HCT116 (cell line): ENCODE measurements around the gene RAB24. TPM values are rescaled to one million over a fixed set of nuclear protein-coding genes. Genes with fewer than 3 reads are reported as not detected.

Experiments used
- ATAC-seq: fragments of 200-7000 bp; cut with Tn5 transposase; 2 replicates; pipeline ENCODE4 v1.9.1; 2020; ENCODE audit warnings: mild to moderate bottlenecking, moderate library complexity
- BruUV-seq: library from RNA; stranded (reverse); fragments of 400-500 nt; replicated peaks from 2 replicates; lab custom pipeline; 2021; lab: Mats Ljungman, UMichigan
- CTCF ChIA-PET: fragments of 300-600 bp; sonication (Branson Sonifier 250); formaldehyde crosslinking; loops from one replicate; lab custom pipeline; 2021; ENCODE audit warnings: antibody characterized with exemption; lab: Charles Lee
- POLR2A ChIA-PET: fragments of 300-600, 350-600 bp; sonication (Branson Sonifier 250); formaldehyde crosslinking; loops from one replicate; lab custom pipeline; 2021; ENCODE audit warnings: antibody characterized with exemption; lab: Charles Lee
- RAD21 ChIA-PET, 2 experiments: fragments of 300-600 bp; sonication (Branson Sonifier 250); formaldehyde crosslinking; loops; one replicate each; lab custom pipeline; 2023; ENCODE audit warnings: low total read pairs in 2 of 2; ENCODE audit not compliant: uncharacterized antibody in 2 of 2, unreplicated experiment in 2 of 2, low non-redundant PET in 1 of 2; lab: Charles Lee
- DNase-seq: peaks from one replicate; pipeline ENCODE4 v3.0.0-alpha.2; 2010; ENCODE audit warnings: low read depth, low spot score
- H2AFZ ChIP-seq: fragments of 200-600 bp; shearing (Covaris generic), sonication (generic); 2 replicates; pipeline ENCODE4 v1.6.1; 2017; ENCODE audit warnings: low read depth, mixed run types, mixed read lengths, antibody characterized with exemption, low read length; ENCODE audit not compliant: poor library complexity, severe bottlenecking
- H3K27ac ChIP-seq: 2 replicates; pipeline ENCODE4 v1.5.1; 2012; ENCODE audit warnings: low read depth, low read length
- H3K27me3 ChIP-seq: fragments of 200-600 bp; sonication (generic); 2 replicates; pipeline ENCODE4 v1.6.1; 2016; ENCODE audit warnings: mixed run types, low read length, mixed read lengths; ENCODE audit not compliant: insufficient read depth
- H3K36me3 ChIP-seq, 2 experiments: fragments of 200-500 bp in 1 of 2; fragments of 200-600 bp in 1 of 2; sonication (Bioruptor generic) in 1 of 2; sonication (generic) in 1 of 2; 2 replicates each; pipeline versions ENCODE4 v1.5.1 to v1.6.1; 2014 to 2016; ENCODE audit warnings: low read length in 2 of 2, inconsistent platforms in 1 of 2, mixed read lengths in 1 of 2, mixed run types in 1 of 2; ENCODE audit not compliant: insufficient read depth in 2 of 2, control insufficient read depth in 1 of 2
- H3K4me1 ChIP-seq, 2 experiments: fragments of 200-600 bp in 1 of 2; sonication (generic) in 1 of 2; 2 replicates each; pipeline versions ENCODE4 v1.5.1 to v1.6.1; 2012 to 2017; ENCODE audit warnings: low read length in 2 of 2, inconsistent platforms in 1 of 2, mild to moderate bottlenecking in 1 of 2, mixed read lengths in 1 of 2, mixed run types in 1 of 2, moderate library complexity in 1 of 2; ENCODE audit not compliant: insufficient read depth in 2 of 2, control insufficient read depth in 1 of 2
- H3K4me2 ChIP-seq: fragments of 200-600 bp; sonication (generic); 2 replicates; pipeline ENCODE4 v1.6.1; 2017; ENCODE audit warnings: mixed run types, low read length, mixed read lengths
- H3K4me3 ChIP-seq, 2 experiments: fragments of 200-600 bp in 1 of 2; sonication (generic) in 1 of 2; replicated peaks in 1 of 2; 2 replicates each; pipeline ENCODE4 v1.5.1; 2011 to 2016; ENCODE audit warnings: low read length in 2 of 2, control low read depth in 1 of 2, low read depth in 1 of 2, mild to moderate bottlenecking in 1 of 2, mixed read lengths in 1 of 2, mixed run types in 1 of 2
- H3K79me2 ChIP-seq: fragments of 200-600 bp; sonication (generic); 2 replicates; pipeline ENCODE4 v1.6.1; 2017; ENCODE audit warnings: mild to moderate bottlenecking, mixed run types, low read length, moderate library complexity, mixed read lengths; ENCODE audit not compliant: insufficient read depth
- H3K9ac ChIP-seq: fragments of 200-600 bp; sonication (generic); 2 replicates; pipeline ENCODE4 v1.6.1; 2016; ENCODE audit warnings: low read length, mixed read lengths
- H3K9me2 ChIP-seq: fragments of 200-600 bp; sonication (generic), shearing (Covaris generic); 2 replicates; pipeline ENCODE4 v1.6.1; 2017; ENCODE audit warnings: mixed run types, mild to moderate bottlenecking, moderate library complexity; ENCODE audit not compliant: insufficient read depth
- H3K9me3 ChIP-seq, 2 experiments: fragments of 200-500 bp in 1 of 2; fragments of 200-600 bp in 1 of 2; sonication (Bioruptor generic) in 1 of 2; sonication (generic) in 1 of 2; 2 replicates each; pipeline ENCODE4 v1.6.1; 2014 to 2017; ENCODE audit warnings: low read length in 2 of 2, mixed read lengths in 2 of 2, inconsistent platforms in 1 of 2, low read depth in 1 of 2, mild to moderate bottlenecking in 1 of 2, mixed run types in 1 of 2, moderate library complexity in 1 of 2; ENCODE audit not compliant: control insufficient read depth in 1 of 2, insufficient read depth in 1 of 2
- H4K20me1 ChIP-seq: fragments of 200-600 bp; sonication (generic), shearing (Covaris generic); 2 replicates; pipeline ENCODE4 v1.6.1; 2017; ENCODE audit warnings: mixed run types, mild to moderate bottlenecking, moderate library complexity; ENCODE audit not compliant: insufficient read depth
- CBX3 ChIP-seq: IDR thresholded peaks from 2 replicates; pipeline ENCODE4 v1.6.1; 2012; ENCODE audit warnings: low read depth
- CEBPB ChIP-seq: IDR thresholded peaks from 2 replicates; pipeline ENCODE4 v1.6.1; 2012; ENCODE audit warnings: low read depth
- EGR1 ChIP-seq: IDR thresholded peaks from 2 replicates; pipeline ENCODE4 v1.6.1; 2012; ENCODE audit warnings: low read depth
- ELF1 ChIP-seq: IDR thresholded peaks from 2 replicates; pipeline ENCODE4 v1.6.1; 2012; ENCODE audit warnings: low read depth, borderline replicate concordance
- EZH2 ChIP-seq: fragments of 200-600 bp; sonication (generic); IDR thresholded peaks from 2 replicates; pipeline ENCODE4 v1.6.1; 2017; ENCODE audit warnings: antibody characterized with exemption, mixed run types
- EZH2phosphoT487 ChIP-seq: fragments of 200-600 bp; IDR thresholded peaks from 2 replicates; pipeline ENCODE4 v1.6.1; 2018; ENCODE audit warnings: antibody characterized with exemption, borderline replicate concordance
- FOSL1 ChIP-seq: IDR thresholded peaks from 2 replicates; pipeline ENCODE4 v1.6.1; 2012; ENCODE audit warnings: low read depth
- POLR2AphosphoS5 ChIP-seq: IDR thresholded peaks from 2 replicates; pipeline ENCODE4 v1.6.1; 2011; ENCODE audit warnings: mild to moderate bottlenecking, low read depth, low read length, moderate library complexity
- SRF ChIP-seq: IDR thresholded peaks from 2 replicates; pipeline ENCODE4 v1.6.1; 2012; ENCODE audit warnings: low read depth
- TCF7L2 ChIP-seq: IDR thresholded peaks from 2 replicates; pipeline ENCODE4 v1.7.0; 2011; ENCODE audit warnings: borderline replicate concordance, inconsistent platforms; ENCODE audit not compliant: insufficient read depth, insufficient read length; ENCODE audit errors: extremely low read depth
- ZFX ChIP-seq: fragments of 450-650 bp; IDR thresholded peaks from 2 replicates; pipeline ENCODE4 v1.6.1; 2017
- ZNF274 ChIP-seq: fragments of 200-500 bp; sonication (Bioruptor generic); IDR thresholded peaks from 2 replicates; pipeline ENCODE4 v1.6.1; 2014; ENCODE audit warnings: mild to moderate bottlenecking, low read depth, low read length, inconsistent platforms
- intact Hi-C: fragments of 100-400 bp; cut with micrococcal nuclease; formaldehyde crosslinking; loops from 2 replicates; pipeline ENCODE4 v1.10.0; 2022
- total RNA-seq: library from RNA; stranded (reverse); gene quantifications from one replicate; pipeline ENCODE4 v1.2.1, GENCODE V29; 2021; ENCODE audit not compliant: unreplicated experiment
- TF ChIP-seq, protein P1 (sequence below), 3 experiments: fragments of 200-600 bp in 1 of 3; sonication (generic) in 1 of 3; IDR thresholded peaks in 2 of 3; conservative IDR thresholded peaks in 1 of 3; 2 replicates each; pipeline ENCODE4 v1.5.1; 2012 to 2017; ENCODE audit warnings: low read depth in 2 of 3, low read length in 2 of 3, antibody characterized with exemption in 1 of 3, borderline replicate concordance in 1 of 3, control low read depth in 1 of 3, mild to moderate bottlenecking in 1 of 3, mixed read lengths in 1 of 3, mixed run types in 1 of 3, moderate library complexity in 1 of 3; ENCODE audit not compliant: insufficient read depth in 1 of 3
- TF ChIP-seq, protein P2 (sequence below): IDR thresholded peaks from 2 replicates; pipeline ENCODE4 v1.6.1; 2011; ENCODE audit warnings: mild to moderate bottlenecking, low read length, moderate library complexity; ENCODE audit not compliant: insufficient replicate concordance; ENCODE audit errors: extremely low read depth
- TF ChIP-seq, protein P3 (sequence below): IDR thresholded peaks from 2 replicates; pipeline ENCODE4 v1.6.1; 2012

Gene RAB24
- total RNA-seq, 1 experiment from 2014 or later = 13.5 TPM

GRCh38 chr5:177347699-177348098, 44.2 kb upstream of the RAB24 start:
- CTCF ChIA-PET = interaction anchor here (1.9 kb wide), 1 partner anchor 23 kb away, joined by 6 read pairs; no protein-coding TSS in a partner anchor

More at GRCh38 chr5:177347699-177348098, 44.2 kb upstream of the RAB24 start:
- Histone ChIP-seq H3K27me3 (no peaks in the 10 kb centered on the region), H3K79me2 (peaks cover 82% of the 10 kb centered on the region), H3K4me2 (no peak overlapping the region), H3K4me1 (peaks cover 14 to 16% of the 10 kb centered on the region in 2 experiments), H3K4me3 (no peak overlapping the region), H4K20me1 (peaks cover 3% of the 10 kb centered on the region; the same call in 1 of the 2 replicates), H3K9me2 (no peaks in the 10 kb centered on the region), H3K9me3 (no peaks in the 10 kb centered on the region), H3K9ac (no peak overlapping the region), H3K27ac (no peak overlapping the region), H3K36me3 (peaks cover 8 to 11% of the 10 kb centered on the region in 2 experiments; a peak in 3 of 4 replicates), H2AFZ (no peak overlapping the region)
- POLR2A ChIA-PET = no interaction called here
- ATAC-seq (no peak), DNase-seq (no peak)
- intact Hi-C loops = no loop called here
- RAD21 ChIA-PET = no interaction called here
- BruUV-seq = no TSS peak
- TF ChIP-seq CBX3 = no peak
- TF ChIP-seq ELF1 = no peak
- TF ChIP-seq, protein P1, sequence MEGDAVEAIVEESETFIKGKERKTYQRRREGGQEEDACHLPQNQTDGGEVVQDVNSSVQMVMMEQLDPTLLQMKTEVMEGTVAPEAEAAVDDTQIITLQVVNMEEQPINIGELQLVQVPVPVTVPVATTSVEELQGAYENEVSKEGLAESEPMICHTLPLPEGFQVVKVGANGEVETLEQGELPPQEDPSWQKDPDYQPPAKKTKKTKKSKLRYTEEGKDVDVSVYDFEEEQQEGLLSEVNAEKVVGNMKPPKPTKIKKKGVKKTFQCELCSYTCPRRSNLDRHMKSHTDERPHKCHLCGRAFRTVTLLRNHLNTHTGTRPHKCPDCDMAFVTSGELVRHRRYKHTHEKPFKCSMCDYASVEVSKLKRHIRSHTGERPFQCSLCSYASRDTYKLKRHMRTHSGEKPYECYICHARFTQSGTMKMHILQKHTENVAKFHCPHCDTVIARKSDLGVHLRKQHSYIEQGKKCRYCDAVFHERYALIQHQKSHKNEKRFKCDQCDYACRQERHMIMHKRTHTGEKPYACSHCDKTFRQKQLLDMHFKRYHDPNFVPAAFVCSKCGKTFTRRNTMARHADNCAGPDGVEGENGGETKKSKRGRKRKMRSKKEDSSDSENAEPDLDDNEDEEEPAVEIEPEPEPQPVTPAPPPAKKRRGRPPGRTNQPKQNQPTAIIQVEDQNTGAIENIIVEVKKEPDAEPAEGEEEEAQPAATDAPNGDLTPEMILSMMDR (IDR thresholded peaks at IDR 0.05 in 2 of 3, conservative IDR thresholded peaks at IDR 0.05 in 1 of 3; ENCODE audit: borderline replicate concordance in 1 of 3, insufficient read depth in 1 of 3, low read depth in 2 of 3, low read length in 2 of 3) = no peak
- no peak for TF ChIP-seq EZH2
- TF ChIP-seq ZNF274 = no peak
- TF ChIP-seq FOSL1 = no peak
- no peak for TF ChIP-seq ZFX
- TF ChIP-seq EGR1 = no peak
- no peak for TF ChIP-seq TCF7L2
- TF ChIP-seq CEBPB = no peak
- TF ChIP-seq, protein P2, sequence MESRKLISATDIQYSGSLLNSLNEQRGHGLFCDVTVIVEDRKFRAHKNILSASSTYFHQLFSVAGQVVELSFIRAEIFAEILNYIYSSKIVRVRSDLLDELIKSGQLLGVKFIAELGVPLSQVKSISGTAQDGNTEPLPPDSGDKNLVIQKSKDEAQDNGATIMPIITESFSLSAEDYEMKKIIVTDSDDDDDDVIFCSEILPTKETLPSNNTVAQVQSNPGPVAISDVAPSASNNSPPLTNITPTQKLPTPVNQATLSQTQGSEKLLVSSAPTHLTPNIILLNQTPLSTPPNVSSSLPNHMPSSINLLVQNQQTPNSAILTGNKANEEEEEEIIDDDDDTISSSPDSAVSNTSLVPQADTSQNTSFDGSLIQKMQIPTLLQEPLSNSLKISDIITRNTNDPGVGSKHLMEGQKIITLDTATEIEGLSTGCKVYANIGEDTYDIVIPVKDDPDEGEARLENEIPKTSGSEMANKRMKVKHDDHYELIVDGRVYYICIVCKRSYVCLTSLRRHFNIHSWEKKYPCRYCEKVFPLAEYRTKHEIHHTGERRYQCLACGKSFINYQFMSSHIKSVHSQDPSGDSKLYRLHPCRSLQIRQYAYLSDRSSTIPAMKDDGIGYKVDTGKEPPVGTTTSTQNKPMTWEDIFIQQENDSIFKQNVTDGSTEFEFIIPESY = no peak
- no peak for TF ChIP-seq SRF
- TF ChIP-seq POLR2AphosphoS5 = no peak
- TF ChIP-seq, protein P3, sequence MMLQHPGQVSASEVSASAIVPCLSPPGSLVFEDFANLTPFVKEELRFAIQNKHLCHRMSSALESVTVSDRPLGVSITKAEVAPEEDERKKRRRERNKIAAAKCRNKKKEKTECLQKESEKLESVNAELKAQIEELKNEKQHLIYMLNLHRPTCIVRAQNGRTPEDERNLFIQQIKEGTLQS = no peak
- no peak for TF ChIP-seq EZH2phosphoT487
